Right lobe of liver (tissue), 4 donors: ENCODE measurements around the gene NLGN1.

Experiments
- POLR2A ChIP-seq: fragments of 450-650 bp; IDR thresholded peaks from one replicate; pipeline ENCODE4 v1.6.1; 2017; ENCODE audit warnings: antibody characterized with exemption, mild to moderate bottlenecking
- TF ChIP-seq, protein P1 (sequence below), 4 donors: fragments of 200-600 bp in 3 of 4; fragments of 450-650 bp in 1 of 4; IDR thresholded peaks; one replicate each; pipeline versions ENCODE4 v1.5.1 to v1.8.0; 2016 to 2022; ENCODE audit warnings: antibody characterized with exemption in 4 of 4, mild to moderate bottlenecking in 2 of 4
- donor health status: DM: no; HTN: no; CAD: no.
- donor health status: DM: no; HTN: no; CAD: no.
- donor health status: DM: no; HTN: yes; CAD: no.

DNA sequence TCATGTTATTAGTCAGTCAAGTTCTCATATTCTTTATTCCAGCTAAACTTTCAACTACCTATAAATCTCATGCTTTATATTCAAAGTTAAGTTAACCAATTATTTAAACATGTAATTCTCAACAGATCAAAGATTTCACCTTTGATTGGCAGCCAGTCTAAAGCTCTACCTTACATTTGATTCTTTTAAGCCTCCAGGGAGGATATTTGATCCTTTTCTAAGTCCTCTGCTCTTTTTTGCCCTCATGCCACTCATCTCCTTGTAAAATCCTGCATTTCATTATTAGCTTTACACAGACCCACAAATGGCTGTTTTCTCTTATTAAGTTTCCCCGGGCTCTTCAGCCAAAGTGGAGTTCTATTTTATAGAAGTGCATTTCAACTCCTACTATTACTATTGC is 134.1 kb downstream of the NLGN1 start:
- TF ChIP-seq, protein P1, sequence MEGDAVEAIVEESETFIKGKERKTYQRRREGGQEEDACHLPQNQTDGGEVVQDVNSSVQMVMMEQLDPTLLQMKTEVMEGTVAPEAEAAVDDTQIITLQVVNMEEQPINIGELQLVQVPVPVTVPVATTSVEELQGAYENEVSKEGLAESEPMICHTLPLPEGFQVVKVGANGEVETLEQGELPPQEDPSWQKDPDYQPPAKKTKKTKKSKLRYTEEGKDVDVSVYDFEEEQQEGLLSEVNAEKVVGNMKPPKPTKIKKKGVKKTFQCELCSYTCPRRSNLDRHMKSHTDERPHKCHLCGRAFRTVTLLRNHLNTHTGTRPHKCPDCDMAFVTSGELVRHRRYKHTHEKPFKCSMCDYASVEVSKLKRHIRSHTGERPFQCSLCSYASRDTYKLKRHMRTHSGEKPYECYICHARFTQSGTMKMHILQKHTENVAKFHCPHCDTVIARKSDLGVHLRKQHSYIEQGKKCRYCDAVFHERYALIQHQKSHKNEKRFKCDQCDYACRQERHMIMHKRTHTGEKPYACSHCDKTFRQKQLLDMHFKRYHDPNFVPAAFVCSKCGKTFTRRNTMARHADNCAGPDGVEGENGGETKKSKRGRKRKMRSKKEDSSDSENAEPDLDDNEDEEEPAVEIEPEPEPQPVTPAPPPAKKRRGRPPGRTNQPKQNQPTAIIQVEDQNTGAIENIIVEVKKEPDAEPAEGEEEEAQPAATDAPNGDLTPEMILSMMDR (IDR thresholded peaks at IDR 0.05) = no peak
- no peak for TF ChIP-seq POLR2A
